HEK293 (cell line): ENCODE data around the gene ILDR1.

ENCODE experiments used
- CTCF ChIA-PET: fragments of 350-600 bp; formaldehyde crosslinking; extraction: SDS; loops from one replicate; lab custom pipeline; 2021; ENCODE audit warnings: antibody characterized with exemption; lab: Yijun Ruan, JAX
- POLR2A ChIA-PET: fragments of 300-600 bp; formaldehyde crosslinking; extraction: SDS; loops from one replicate; lab custom pipeline; 2020; ENCODE audit warnings: antibody characterized with exemption, inconsistent platforms; lab: Yijun Ruan, JAX
- H3K27ac ChIP-seq: fragments of 200-500 bp; sonication (Bioruptor generic); 2 replicates; pipeline ENCODE4 v1.5.1; 2014; ENCODE audit warnings: low read depth, low read length, control low read depth, inconsistent platforms; ENCODE audit errors: extremely low read depth
- H3K36me3 ChIP-seq, 2 experiments: fragments of 200-500 bp in 1 of 2; sonication (Bioruptor generic) in 1 of 2; 1 replicate in 1 of 2; 2 replicates in 1 of 2; pipeline ENCODE4 v1.5.1; 2014 to 2017; ENCODE audit warnings: inconsistent platforms in 2 of 2, low read length in 2 of 2; ENCODE audit not compliant: control insufficient read depth in 2 of 2, insufficient read depth in 1 of 2
- H3K4me1 ChIP-seq: fragments of 200-500 bp; sonication (Bioruptor generic); 2 replicates; pipeline ENCODE4 v1.5.1; 2014; ENCODE audit warnings: mild to moderate bottlenecking, low read length, inconsistent platforms; ENCODE audit not compliant: control insufficient read depth, insufficient read depth
- H3K4me3 ChIP-seq: 2 replicates; pipeline ENCODE4 v1.5.1; 2011; ENCODE audit warnings: low read depth, mild to moderate bottlenecking, control low read depth, low read length, moderate library complexity
- H3K9me3 ChIP-seq: fragments of 200-500 bp; sonication (Bioruptor generic); 2 replicates; pipeline ENCODE4 v1.5.1; 2014; ENCODE audit warnings: low read depth, low read length, inconsistent platforms; ENCODE audit not compliant: control insufficient read depth, insufficient read depth
- HOXA7 ChIP-seq: sonication (generic); formaldehyde crosslinking; IDR thresholded peaks from 2 replicates; pipeline ENCODE4 v1.8.1; 2022; ENCODE audit warnings: missing genetic modification reagents, borderline replicate concordance
- HOXD13 ChIP-seq: sonication (generic); formaldehyde crosslinking; IDR thresholded peaks from 2 replicates; pipeline ENCODE4 v1.8.0; 2022; ENCODE audit warnings: missing genetic modification reagents, borderline replicate concordance
- KLF7 ChIP-seq: fragments of 450-650 bp; formaldehyde crosslinking; IDR thresholded peaks from 2 replicates; pipeline ENCODE4 v1.5.1; 2016; ENCODE audit warnings: missing biosample characterization, missing genetic modification characterization, borderline replicate concordance
- KLF9 ChIP-seq: fragments of 450-650 bp; formaldehyde crosslinking; IDR thresholded peaks from 2 replicates; pipeline ENCODE4 v1.5.1; 2016; ENCODE audit warnings: missing biosample characterization, missing genetic modification characterization, low read depth
- REPIN1 ChIP-seq: fragments of 450-650 bp; formaldehyde crosslinking; IDR thresholded peaks from 2 replicates; pipeline ENCODE4 v1.5.1; 2017; ENCODE audit warnings: missing biosample characterization, missing genetic modification characterization, low read depth
- ZNF112 ChIP-seq: fragments of 450-650 bp; formaldehyde crosslinking; IDR thresholded peaks from 2 replicates; pipeline ENCODE4 v1.5.0; 2017; ENCODE audit warnings: missing biosample characterization, missing genetic modification characterization
- ZNF121 ChIP-seq: fragments of 450-650 bp; formaldehyde crosslinking; IDR thresholded peaks from 2 replicates; pipeline ENCODE4 v1.5.1; 2016; ENCODE audit warnings: missing biosample characterization, missing genetic modification characterization
- ZNF169 ChIP-seq: fragments of 450-650 bp; formaldehyde crosslinking; IDR thresholded peaks from 2 replicates; pipeline ENCODE4 v1.5.1; 2016; ENCODE audit warnings: missing biosample characterization, missing genetic modification characterization
- ZNF175 ChIP-seq: fragments of 450-650 bp; formaldehyde crosslinking; IDR thresholded peaks from 2 replicates; pipeline ENCODE4 v1.5.1; 2016; ENCODE audit warnings: missing biosample characterization, missing genetic modification characterization
- ZNF202 ChIP-seq: fragments of 450-650 bp; formaldehyde crosslinking; IDR thresholded peaks from 2 replicates; pipeline ENCODE4 v1.5.1; 2016; ENCODE audit warnings: missing biosample characterization, missing genetic modification characterization, borderline replicate concordance
- ZNF266 ChIP-seq: fragments of 450-650 bp; formaldehyde crosslinking; IDR thresholded peaks from 2 replicates; pipeline ENCODE4 v1.5.1; 2016; ENCODE audit warnings: missing biosample characterization, missing genetic modification characterization, low read depth
- ZNF311 ChIP-seq: fragments of 450-650 bp; formaldehyde crosslinking; IDR thresholded peaks from 2 replicates; pipeline ENCODE4 v1.5.1; 2017; ENCODE audit warnings: missing biosample characterization, missing genetic modification characterization, borderline replicate concordance
- ZNF366 ChIP-seq: fragments of 450-650 bp; formaldehyde crosslinking; conservative IDR thresholded peaks from 2 replicates; pipeline ENCODE4 v1.5.1; 2016; ENCODE audit warnings: missing biosample characterization, missing genetic modification characterization
- ZNF391 ChIP-seq: fragments of 450-650 bp; formaldehyde crosslinking; IDR thresholded peaks from 2 replicates; pipeline ENCODE4 v1.5.1; 2016; ENCODE audit warnings: low read depth, missing biosample characterization, missing genetic modification characterization, borderline replicate concordance
- ZNF426 ChIP-seq: fragments of 450-650 bp; formaldehyde crosslinking; IDR thresholded peaks from 2 replicates; pipeline ENCODE4 v1.5.1; 2017; ENCODE audit warnings: missing biosample characterization, missing genetic modification characterization, mild to moderate bottlenecking, inconsistent platforms, moderate library complexity
- ZNF473 ChIP-seq: fragments of 450-650 bp; formaldehyde crosslinking; IDR thresholded peaks from 2 replicates; pipeline ENCODE4 v1.5.1; 2017; ENCODE audit warnings: missing biosample characterization, missing genetic modification characterization
- ZNF514 ChIP-seq: fragments of 450-650 bp; formaldehyde crosslinking; IDR thresholded peaks from 2 replicates; pipeline ENCODE4 v1.5.1; 2016; ENCODE audit warnings: missing biosample characterization, missing genetic modification characterization
- ZNF561 ChIP-seq: fragments of 450-650 bp; IDR thresholded peaks from 2 replicates; pipeline ENCODE4 v1.5.1; 2018; ENCODE audit warnings: missing biosample characterization, missing genetic modification characterization, borderline replicate concordance
- ZNF600 ChIP-seq: fragments of 450-650 bp; formaldehyde crosslinking; IDR thresholded peaks from 2 replicates; pipeline ENCODE4 v1.5.1; 2016; ENCODE audit warnings: missing biosample characterization, missing genetic modification characterization
- ZNF624 ChIP-seq: fragments of 450-650 bp; formaldehyde crosslinking; IDR thresholded peaks from 2 replicates; pipeline ENCODE4 v1.5.1; 2017; ENCODE audit warnings: missing biosample characterization, missing genetic modification characterization
- ZNF658 ChIP-seq: fragments of 450-650 bp; formaldehyde crosslinking; IDR thresholded peaks from 2 replicates; pipeline ENCODE4; 2016; ENCODE audit warnings: missing biosample characterization, missing genetic modification characterization
- ZNF776 ChIP-seq: fragments of 450-650 bp; formaldehyde crosslinking; IDR thresholded peaks from 2 replicates; pipeline ENCODE4 v1.5.0; 2017; ENCODE audit warnings: missing biosample characterization, missing genetic modification characterization, borderline replicate concordance
- ZNF785 ChIP-seq: fragments of 450-650 bp; formaldehyde crosslinking; IDR thresholded peaks from 2 replicates; pipeline ENCODE4 v1.5.1; 2016; ENCODE audit warnings: missing biosample characterization, missing genetic modification characterization
- ZNF792 ChIP-seq: fragments of 450-650 bp; formaldehyde crosslinking; IDR thresholded peaks from 2 replicates; pipeline ENCODE4 v1.5.1; 2016; ENCODE audit warnings: missing biosample characterization, missing genetic modification characterization
- ZNF843 ChIP-seq: fragments of 450-650 bp; formaldehyde crosslinking; IDR thresholded peaks from 2 replicates; pipeline ENCODE4 v1.5.1; 2016; ENCODE audit warnings: missing biosample characterization, missing genetic modification characterization
- ZSCAN30 ChIP-seq: fragments of 450-650 bp; IDR thresholded peaks from 2 replicates; pipeline ENCODE4 v1.5.1; 2018; ENCODE audit warnings: missing biosample characterization, mild to moderate bottlenecking, missing genetic modification characterization, moderate library complexity
- TF ChIP-seq, protein P1 (sequence below): fragments of 450-650 bp; formaldehyde crosslinking; IDR thresholded peaks from 2 replicates; pipeline ENCODE4 v1.5.1; 2016; ENCODE audit warnings: missing biosample characterization, missing genetic modification characterization
- TF ChIP-seq, protein P2 (sequence below): fragments of 450-650 bp; formaldehyde crosslinking; IDR thresholded peaks from 2 replicates; pipeline ENCODE4 v1.5.1; 2016; ENCODE audit warnings: missing biosample characterization, missing genetic modification characterization

The ILDR1 gene

DNA sequence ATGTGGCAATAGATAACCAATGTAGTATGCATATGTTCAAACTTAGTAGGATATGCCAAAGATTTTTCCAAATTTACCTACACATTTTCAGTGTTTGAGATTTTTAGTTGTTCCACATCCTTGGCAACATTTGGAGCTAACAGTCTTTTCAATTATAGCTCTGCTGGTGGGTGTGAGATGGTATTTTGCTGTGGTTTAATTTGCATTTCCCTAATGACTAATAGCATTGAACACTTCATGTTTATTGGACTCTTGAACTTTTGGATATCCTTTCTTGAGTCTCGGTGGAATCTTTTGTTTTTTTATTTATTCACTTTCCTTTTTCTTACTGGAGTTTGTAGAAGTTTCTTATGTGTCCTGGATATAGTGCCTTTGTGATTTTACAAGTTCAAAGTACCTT is 11.0 kb upstream of the ILDR1 start:
- Histone ChIP-seq H3K4me3 (no peak overlapping the region), H3K4me1 (no peaks in the 10 kb centered on the region), H3K36me3 (no peaks in the 10 kb centered on the region), H3K9me3 (no peaks in the 10 kb centered on the region), H3K27ac (no peak overlapping the region)
- ChIA-PET CTCF (no interaction called here), POLR2A (no interaction called here)
- TF ChIP-seq ZSCAN30 (tag by site-specific recombination), result no peak
- TF ChIP-seq ZNF561 (tag by site-specific recombination), result no peak
- no peak for TF ChIP-seq ZNF624
- no peak for TF ChIP-seq KLF9
- TF ChIP-seq ZNF175 (tag by site-specific recombination), result no peak

DNA sequence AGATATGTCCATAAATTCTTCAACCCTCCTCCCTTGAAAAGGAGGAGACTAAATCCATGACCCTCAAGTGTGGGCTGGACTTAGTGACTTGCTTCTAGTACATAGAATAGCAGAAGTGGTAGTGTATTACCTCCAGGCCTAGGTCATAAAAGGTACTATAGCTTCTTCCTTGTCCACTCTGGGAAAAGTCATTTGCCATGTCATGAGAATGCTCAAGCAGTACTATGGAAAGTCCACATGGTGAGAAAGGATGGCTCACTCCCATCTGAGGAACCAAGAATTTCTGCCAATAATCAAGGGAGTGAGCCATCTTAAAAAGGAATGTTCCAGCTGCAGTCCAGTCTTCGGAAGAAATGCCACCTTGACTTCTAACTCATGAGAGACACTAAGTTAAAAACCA is 10.5 kb upstream of the ILDR1 start:
- H3K4me1 ChIP-seq, result no peaks in the 10 kb centered on the region
- CTCF ChIA-PET, result no interaction called here
- no peak overlapping the region for H3K4me3 ChIP-seq
- no peak overlapping the region for H3K27ac ChIP-seq
- no peaks in the 10 kb centered on the region for H3K9me3 ChIP-seq
- no peaks in the 10 kb centered on the region for H3K36me3 ChIP-seq
- POLR2A ChIA-PET, result no interaction called here
- TF ChIP-seq ZNF776 (tag by site-specific recombination), result no peak
- TF ChIP-seq ZNF514 (tag by site-specific recombination), result no peak
- no peak for TF ChIP-seq ZNF473 (tag by site-specific recombination)
- no peak for TF ChIP-seq HOXA7
- no peak for TF ChIP-seq ZNF121 (tag by site-specific recombination)
- no peak for TF ChIP-seq ZNF175 (tag by site-specific recombination)

DNA sequence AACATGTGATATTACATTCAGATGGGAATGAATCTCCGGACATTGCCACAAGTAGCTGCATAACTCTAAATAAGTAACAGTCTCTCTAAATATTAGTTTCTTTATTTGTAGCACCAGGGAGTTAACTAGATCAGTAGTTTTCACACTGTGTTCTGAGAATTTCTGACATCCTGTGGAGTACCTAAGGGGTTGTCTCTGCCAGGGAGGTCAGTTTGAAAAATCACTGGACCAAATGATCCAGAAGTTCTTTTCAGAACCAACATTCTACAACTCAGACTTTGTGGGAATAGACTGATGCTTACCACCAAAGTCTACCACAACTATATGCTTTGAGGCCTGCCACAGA is 9.0 kb upstream of the ILDR1 start:
- no peak overlapping the region for H3K4me3 ChIP-seq
- CTCF ChIA-PET, result no interaction called here
- H3K9me3 ChIP-seq, result no peaks in the 10 kb centered on the region
- no peaks in the 10 kb centered on the region for H3K4me1 ChIP-seq
- no peaks in the 10 kb centered on the region for H3K36me3 ChIP-seq
- H3K27ac ChIP-seq, result no peak overlapping the region
- TF ChIP-seq, protein P1, sequence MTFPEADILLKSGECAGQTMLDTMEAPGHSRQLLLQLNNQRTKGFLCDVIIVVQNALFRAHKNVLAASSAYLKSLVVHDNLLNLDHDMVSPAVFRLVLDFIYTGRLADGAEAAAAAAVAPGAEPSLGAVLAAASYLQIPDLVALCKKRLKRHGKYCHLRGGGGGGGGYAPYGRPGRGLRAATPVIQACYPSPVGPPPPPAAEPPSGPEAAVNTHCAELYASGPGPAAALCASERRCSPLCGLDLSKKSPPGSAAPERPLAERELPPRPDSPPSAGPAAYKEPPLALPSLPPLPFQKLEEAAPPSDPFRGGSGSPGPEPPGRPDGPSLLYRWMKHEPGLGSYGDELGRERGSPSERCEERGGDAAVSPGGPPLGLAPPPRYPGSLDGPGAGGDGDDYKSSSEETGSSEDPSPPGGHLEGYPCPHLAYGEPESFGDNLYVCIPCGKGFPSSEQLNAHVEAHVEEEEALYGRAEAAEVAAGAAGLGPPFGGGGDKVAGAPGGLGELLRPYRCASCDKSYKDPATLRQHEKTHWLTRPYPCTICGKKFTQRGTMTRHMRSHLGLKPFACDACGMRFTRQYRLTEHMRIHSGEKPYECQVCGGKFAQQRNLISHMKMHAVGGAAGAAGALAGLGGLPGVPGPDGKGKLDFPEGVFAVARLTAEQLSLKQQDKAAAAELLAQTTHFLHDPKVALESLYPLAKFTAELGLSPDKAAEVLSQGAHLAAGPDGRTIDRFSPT, result no peak
- no peak for TF ChIP-seq ZNF785
- no peak for TF ChIP-seq ZNF391 (tag by site-specific recombination)
- TF ChIP-seq REPIN1, result no peak
- TF ChIP-seq ZNF843 (tag by site-specific recombination), result no peak
- POLR2A ChIA-PET, result no interaction called here

DNA sequence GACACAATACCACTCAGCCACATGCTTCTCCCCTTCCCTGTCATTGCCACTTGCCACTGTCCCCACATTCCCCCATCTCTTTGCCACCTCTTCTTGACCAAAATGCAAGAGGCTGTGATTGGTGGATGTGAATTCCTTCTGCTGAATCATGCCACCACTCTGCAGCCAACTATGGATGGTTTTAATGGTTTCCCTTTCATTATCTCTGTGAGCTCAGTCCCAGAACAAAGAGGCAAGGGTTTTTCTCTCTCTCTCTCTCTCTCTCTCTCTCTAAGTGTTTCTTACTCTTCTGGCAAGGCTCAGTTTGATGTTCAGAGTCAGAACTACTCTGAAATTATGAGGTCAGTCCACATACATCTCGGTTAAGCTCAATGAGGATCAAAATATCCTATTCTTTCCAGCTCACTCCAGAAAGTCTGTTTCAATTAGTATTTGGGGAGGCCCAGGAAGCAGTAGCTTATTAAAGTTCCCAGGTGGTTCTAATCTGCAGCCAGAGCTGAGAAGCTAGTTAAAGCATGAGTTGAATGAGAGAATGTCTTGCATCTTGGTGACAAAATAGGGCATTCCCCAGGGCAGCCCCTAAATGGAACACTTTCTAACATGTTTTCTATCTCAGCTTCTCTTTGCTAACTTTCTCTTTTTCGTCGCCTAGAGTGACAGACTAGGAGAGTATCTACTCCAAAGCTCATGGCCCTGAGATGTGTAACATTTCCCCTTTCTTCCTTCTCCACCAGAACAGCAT is 8.5 kb upstream of the ILDR1 start:
- ChIA-PET POLR2A (interaction anchor here (0.6 kb wide), 1 partner anchor 1853 kb away, joined by 3 read pairs; no protein-coding TSS in a partner anchor), CTCF (interaction anchor here (0.6 kb wide), 1 partner anchor 156 kb away, joined by 3 read pairs; no protein-coding TSS in a partner anchor)
- Histone ChIP-seq H3K4me3 (no peak overlapping the region), H3K4me1 (no peaks in the 10 kb centered on the region), H3K27ac (no peak overlapping the region), H3K36me3 (no peaks in the 10 kb centered on the region), H3K9me3 (no peaks in the 10 kb centered on the region)
- TF ChIP-seq ZNF658 (tag by site-specific recombination), result no peak
- no peak for TF ChIP-seq ZNF600 (tag by site-specific recombination)
- no peak for TF ChIP-seq HOXD13 (CRISPR knock-in tag)
- TF ChIP-seq ZNF202 (tag by site-specific recombination), result no peak
- TF ChIP-seq ZNF366 (tag by site-specific recombination), result no peak
- TF ChIP-seq ZNF792 (tag by site-specific recombination), result no peak
- TF ChIP-seq, protein P2, sequence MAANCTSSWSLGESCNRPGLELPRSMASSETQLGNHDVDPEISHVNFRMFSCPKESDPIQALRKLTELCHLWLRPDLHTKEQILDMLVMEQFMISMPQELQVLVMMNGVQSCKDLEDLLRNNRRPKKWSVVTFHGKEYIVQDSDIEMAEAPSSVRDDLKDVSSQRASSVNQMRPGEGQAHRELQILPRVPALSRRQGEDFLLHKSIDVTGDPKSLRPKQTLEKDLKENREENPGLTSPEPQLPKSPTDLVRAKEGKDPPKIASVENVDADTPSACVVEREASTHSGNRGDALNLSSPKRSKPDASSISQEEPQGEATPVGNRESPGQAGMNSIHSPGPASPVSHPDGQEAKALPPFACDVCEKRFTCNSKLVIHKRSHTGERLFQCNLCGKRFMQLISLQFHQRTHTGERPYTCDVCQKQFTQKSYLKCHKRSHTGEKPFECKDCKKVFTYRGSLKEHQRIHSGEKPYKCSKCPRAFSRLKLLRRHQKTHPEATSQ (tag by site-specific recombination), result no peak
- TF ChIP-seq ZNF121 (tag by site-specific recombination), result no peak
- TF ChIP-seq ZNF426 (tag by site-specific recombination), result no peak
- TF ChIP-seq ZNF169 (tag by site-specific recombination), result no peak
- no peak for TF ChIP-seq KLF7 (tag by site-specific recombination)
- no peak for TF ChIP-seq ZNF112 (tag by site-specific recombination)
- no peak for TF ChIP-seq ZNF311 (tag by site-specific recombination)
- no peak for TF ChIP-seq ZNF266 (tag by site-specific recombination)
